Measurements from ENCODE around the gene ATP1A2.

- TF ChIP-seq CTCF (IDR thresholded peaks at IDR 0.05; ENCODE audit: low read depth, low read length), result no peak
- no peak for TF ChIP-seq EZH2phosphoT487 (IDR thresholded peaks at IDR 0.05; ENCODE audit: low read depth)
These were observed 20.8 kb upstream of the ATP1A2 start for GRCh38 chr1:160094806-160095205.

All from OCI-LY3 (cell line).